HepG2 (cell line): ENCODE data around the gene CHD2.

Experiments used
- GATAD1 ChIP-seq: IDR thresholded peaks from 2 replicates; pipeline ENCODE4 v1.6.1; 2016; ENCODE audit warnings: missing genetic modification reagents, missing compliant biosample characterization
- ZBTB38 ChIP-seq: sonication (generic); formaldehyde crosslinking; IDR thresholded peaks from 2 replicates; pipeline ENCODE4 v1.5.1; 2020; ENCODE audit warnings: mild to moderate bottlenecking, missing genetic modification reagents
- ZFP41 ChIP-seq: sonication (generic); formaldehyde crosslinking; IDR thresholded peaks from 2 replicates; pipeline ENCODE4 v1.4.0; 2020; ENCODE audit warnings: mild to moderate bottlenecking, missing genetic modification reagents, borderline replicate concordance
- TF ChIP-seq, protein P1 (sequence below), 2 experiments: fragments of 450-650 bp in 1 of 2; sonication (generic) in 1 of 2; formaldehyde crosslinking in 1 of 2; IDR thresholded peaks; 2 replicates each; pipeline versions ENCODE4 v1.6.1 to v1.8.0; 2016 to 2022; ENCODE audit warnings: antibody characterized with exemption in 1 of 2, mild to moderate bottlenecking in 1 of 2, missing genetic modification reagents in 1 of 2
- TF ChIP-seq, protein P2 (sequence below): sonication (generic); formaldehyde crosslinking; IDR thresholded peaks from 2 replicates; pipeline ENCODE4 v1.5.0; 2020; ENCODE audit warnings: mild to moderate bottlenecking, missing genetic modification reagents, moderate library complexity

DNA sequence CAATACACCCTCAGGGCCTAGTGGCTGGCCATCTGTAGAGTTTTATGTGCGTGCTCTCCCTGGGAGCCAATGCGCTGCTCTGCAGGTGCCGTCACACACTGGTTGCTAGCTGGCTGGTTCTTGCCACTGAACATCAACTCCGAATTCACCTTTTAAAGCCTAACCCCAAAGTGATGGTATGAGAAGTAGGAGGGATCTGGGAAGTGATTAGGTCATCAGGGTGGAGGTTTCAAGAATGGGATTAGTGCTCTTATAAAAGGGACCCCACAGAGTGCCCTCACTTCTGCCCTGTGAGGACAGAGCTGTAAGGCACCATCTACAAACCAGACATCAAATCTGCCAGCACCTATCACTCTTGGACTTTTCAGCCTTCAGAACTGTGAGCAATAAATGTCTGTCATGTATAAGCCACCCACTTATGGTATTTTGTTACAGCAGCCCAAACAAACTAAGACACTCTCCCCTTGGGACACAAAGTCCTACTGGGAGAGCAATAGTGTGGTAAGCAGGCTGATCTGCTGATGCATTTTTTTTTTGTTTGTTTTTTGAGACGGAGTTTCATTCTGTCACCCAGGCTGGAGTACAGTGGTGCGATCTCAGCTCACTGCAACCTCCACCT lies 168.6 kb downstream of the CHD2 start:
- no peak for TF ChIP-seq GATAD1 (CRISPR knock-in tag)
- TF ChIP-seq, protein P1, sequence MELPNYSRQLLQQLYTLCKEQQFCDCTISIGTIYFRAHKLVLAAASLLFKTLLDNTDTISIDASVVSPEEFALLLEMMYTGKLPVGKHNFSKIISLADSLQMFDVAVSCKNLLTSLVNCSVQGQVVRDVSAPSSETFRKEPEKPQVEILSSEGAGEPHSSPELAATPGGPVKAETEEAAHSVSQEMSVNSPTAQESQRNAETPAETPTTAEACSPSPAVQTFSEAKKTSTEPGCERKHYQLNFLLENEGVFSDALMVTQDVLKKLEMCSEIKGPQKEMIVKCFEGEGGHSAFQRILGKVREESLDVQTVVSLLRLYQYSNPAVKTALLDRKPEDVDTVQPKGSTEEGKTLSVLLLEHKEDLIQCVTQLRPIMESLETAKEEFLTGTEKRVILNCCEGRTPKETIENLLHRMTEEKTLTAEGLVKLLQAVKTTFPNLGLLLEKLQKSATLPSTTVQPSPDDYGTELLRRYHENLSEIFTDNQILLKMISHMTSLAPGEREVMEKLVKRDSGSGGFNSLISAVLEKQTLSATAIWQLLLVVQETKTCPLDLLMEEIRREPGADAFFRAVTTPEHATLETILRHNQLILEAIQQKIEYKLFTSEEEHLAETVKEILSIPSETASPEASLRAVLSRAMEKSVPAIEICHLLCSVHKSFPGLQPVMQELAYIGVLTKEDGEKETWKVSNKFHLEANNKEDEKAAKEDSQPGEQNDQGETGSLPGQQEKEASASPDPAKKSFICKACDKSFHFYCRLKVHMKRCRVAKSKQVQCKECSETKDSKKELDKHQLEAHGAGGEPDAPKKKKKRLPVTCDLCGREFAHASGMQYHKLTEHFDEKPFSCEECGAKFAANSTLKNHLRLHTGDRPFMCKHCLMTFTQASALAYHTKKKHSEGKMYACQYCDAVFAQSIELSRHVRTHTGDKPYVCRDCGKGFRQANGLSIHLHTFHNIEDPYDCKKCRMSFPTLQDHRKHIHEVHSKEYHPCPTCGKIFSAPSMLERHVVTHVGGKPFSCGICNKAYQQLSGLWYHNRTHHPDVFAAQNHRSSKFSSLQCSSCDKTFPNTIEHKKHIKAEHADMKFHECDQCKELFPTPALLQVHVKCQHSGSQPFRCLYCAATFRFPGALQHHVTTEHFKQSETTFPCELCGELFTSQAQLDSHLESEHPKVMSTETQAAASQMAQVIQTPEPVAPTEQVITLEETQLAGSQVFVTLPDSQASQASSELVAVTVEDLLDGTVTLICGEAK (IDR thresholded peaks at IDR 0.05): no peak
- TF ChIP-seq, protein P1 (CRISPR knock-in tag; IDR thresholded peaks at IDR 0.05): no peak
- no peak for TF ChIP-seq ZFP41 (CRISPR knock-in tag)
- no peak for TF ChIP-seq ZBTB38 (CRISPR knock-in tag)
- TF ChIP-seq, protein P2, sequence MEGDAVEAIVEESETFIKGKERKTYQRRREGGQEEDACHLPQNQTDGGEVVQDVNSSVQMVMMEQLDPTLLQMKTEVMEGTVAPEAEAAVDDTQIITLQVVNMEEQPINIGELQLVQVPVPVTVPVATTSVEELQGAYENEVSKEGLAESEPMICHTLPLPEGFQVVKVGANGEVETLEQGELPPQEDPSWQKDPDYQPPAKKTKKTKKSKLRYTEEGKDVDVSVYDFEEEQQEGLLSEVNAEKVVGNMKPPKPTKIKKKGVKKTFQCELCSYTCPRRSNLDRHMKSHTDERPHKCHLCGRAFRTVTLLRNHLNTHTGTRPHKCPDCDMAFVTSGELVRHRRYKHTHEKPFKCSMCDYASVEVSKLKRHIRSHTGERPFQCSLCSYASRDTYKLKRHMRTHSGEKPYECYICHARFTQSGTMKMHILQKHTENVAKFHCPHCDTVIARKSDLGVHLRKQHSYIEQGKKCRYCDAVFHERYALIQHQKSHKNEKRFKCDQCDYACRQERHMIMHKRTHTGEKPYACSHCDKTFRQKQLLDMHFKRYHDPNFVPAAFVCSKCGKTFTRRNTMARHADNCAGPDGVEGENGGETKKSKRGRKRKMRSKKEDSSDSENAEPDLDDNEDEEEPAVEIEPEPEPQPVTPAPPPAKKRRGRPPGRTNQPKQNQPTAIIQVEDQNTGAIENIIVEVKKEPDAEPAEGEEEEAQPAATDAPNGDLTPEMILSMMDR (CRISPR knock-in tag): no peak
